Inflammatory macrophage treated with lipopolysaccharide for 4 hours (primary cell): ENCODE data around the gene PRR36.
A peak's percentile ranks its signal among the peaks of the same experiment; 100 is the strongest.
"Not testable (repeated sequence)": the region's sequence is repeated elsewhere in the genome, so short reads cannot be mapped to it uniquely, and the experiment has no call there.

ENCODE experiments used
- DNase-seq: peaks from one replicate; pipeline ENCODE4 v3.0.0-alpha.2; 2020

The PRR36 gene

DNA sequence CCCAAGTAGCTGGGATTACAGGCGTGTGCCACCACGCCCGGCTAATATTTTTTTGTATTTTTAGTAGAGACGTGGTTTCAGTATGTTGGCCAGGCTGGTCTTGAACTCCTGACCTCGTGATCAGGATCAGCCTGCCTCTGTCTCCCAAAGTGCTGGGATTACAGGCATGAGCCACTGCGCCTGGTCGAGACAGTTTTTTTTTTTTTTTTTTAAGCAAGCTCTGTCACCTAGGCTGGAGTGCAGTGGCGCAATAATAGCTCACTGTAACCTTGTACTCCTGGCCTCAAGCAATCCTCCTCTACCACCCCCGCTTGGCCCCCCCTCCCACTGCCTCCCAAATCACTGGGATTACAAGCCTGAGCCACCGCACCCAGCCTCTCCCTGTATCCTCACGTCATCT is 23.1 kb upstream of the PRR36 start:
- no peak for DNase-seq

GRCh38 chr19:7895565-7895964 is 21.4 kb upstream of the PRR36 start:
- no peak for DNase-seq

DNA sequence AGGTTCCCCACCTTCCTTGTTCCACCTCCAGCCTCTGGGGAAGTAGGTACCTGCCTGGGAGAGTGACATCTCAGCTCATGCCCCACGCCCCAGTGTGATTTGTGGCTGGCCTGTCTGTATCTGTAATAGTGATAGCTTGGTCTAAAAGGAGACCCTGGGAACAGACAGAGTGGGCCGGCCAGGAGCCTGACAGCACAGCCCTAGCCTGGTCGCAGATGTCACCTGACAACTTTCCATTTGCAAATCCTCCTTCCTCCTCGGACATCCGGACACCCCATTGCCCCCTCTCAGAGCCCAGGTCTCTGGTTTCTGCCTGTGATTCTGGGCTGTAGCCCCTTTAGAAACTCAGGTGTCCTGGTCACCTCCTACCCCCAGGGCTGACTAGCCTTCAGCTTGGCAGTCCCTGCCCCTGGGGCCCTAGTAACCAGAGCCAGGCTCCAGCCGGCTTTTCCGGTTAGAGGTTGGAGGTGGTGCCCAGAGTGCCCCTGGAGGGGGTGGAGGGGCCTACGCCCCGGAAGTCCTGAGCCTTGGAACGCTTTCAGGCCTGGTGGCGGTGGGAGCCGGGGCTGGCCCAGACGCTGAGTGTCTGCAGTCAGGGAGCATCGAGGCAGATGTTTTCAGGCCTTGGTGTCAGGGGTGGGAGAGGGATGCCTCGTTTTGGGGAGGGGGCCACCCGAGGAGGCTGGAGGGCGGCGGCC is 20.6 kb upstream of the PRR36 start:
- DNase-seq = no peak

DNA sequence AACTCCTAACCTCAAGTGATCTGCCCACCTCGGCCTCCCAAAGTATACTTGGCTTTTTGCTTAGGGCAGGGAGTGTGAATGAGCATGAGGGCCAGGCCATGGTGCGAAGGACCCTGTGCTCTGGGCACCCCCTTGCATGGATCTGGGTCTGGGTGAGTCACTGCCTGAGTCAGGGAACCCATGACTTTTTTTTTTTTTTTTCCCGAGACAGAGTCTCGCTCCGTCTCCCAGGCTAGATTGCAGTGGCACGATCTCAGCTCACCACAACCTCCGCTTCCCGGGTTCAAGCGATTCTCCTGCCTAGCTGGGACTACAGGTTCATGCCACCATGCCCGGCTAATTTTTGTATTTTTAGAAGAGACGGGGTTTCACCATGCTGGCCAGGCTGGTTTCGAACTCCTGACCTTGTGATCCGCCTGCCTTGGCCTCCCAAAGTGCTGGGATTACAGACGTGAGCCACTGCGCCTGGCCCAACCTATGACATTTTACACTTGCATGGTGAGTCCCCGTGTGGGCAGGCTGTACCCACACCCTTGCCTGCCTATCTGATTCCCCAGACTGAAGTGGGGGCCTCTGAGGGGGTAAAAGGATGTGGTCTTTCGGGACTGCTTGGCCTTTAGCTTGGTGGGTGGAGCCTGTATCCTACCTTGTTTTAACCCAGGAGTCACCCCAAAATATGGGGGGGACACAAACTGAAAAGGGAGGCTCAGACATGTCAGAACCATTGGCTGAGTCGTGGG is 19.3 kb upstream of the PRR36 start:
- not testable (repeated sequence) for DNase-seq

DNA sequence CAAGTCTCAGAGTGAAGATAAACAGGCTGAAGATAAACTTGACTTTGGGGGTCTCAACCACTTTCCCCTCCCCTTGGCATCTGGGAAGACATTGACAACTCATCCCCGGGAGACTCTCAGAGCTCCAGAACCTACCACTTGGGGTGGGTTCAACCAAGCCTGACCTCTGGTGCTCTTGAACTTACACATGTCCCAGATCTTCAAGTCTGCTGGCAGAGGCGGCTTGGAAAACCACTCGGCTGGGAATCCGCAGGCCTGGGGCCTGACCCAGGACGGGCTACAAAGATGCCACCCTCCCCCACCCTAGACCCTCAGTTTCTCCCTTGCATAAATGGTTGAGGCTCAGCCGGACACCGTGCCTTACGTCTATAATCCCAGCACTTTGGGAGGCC is 14.6 kb upstream of the PRR36 start:
- DNase-seq = no peak

DNA sequence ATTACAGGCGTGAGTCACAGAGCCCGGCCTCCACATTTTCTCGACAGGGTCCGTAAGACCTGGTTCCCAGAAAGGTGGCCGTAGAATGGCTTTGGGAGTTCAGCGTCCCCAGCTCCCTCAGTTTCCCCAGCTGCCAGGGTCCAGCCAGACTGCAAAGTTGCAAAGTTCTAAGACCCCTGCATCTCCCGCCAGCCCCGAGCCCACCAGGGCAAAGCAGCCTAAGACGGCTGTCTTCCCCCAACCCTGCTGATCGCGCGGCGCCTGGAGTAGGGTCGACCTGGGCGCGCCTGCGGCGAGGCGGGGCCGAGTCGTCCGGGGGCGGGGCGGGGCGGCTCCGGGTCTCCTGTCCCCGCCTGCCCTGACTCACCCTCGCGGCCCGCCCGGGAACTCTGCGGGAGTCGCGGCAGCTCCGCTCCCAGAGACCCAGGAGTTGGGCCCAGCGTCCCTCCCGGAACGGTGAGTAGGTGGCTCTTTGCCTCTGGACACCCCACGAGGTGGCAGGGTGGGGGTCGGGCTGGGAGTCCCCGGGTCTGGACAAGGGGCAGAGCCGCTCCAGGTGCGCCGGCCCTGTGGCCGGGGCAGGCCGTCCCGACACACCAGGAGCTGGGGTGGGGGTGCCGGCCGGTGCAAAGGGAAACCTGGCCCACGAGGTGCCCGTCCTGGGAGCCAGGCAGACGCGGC is 14.1 kb upstream of the PRR36 start, which contains the start of gene LRRC8E:
Gene LRRC8E, plus strand, starts transcription at position 366 of the 681 bp plus-strand sequence. CDS start 7,094 bp downstream, outside the sequence.
- peak; percentile 19 for DNase-seq

DNA sequence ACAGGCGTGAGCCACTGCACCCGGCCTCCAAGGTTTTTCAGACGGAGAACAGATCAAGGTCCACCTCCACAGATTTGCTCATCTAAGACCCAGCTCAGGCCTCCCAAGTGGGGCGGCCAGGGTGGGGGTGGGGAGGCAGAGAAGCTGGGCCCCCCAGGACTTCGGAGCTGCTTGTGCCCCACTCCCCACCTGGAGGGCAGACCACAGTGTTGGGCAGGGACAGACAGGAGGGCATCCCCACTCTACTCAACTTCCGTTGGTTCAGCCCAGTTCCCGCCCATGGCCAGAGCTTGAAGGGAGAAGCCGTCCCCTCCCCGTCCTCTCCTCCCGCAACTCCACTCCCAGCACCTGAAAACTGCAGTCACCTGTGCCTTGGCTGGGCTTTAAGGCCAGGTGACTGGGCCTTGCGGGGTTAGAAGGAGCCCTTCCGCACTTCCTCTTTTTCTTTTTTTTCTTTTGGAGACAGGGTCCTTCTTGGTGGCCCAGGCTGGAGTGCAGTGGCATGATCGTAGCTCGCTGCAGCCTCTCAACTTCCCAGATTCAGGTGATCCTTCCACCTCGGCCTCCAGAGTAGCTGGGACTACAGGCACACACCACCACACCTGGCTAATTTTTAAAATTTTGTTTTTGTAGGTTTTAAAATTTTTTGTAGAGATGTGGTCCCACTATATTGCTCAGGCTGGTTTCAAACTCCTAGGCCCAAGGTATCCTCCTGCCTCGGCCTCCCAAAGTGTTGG is 13.4 kb upstream of the PRR36 start:
- DNase-seq = no peak

DNA sequence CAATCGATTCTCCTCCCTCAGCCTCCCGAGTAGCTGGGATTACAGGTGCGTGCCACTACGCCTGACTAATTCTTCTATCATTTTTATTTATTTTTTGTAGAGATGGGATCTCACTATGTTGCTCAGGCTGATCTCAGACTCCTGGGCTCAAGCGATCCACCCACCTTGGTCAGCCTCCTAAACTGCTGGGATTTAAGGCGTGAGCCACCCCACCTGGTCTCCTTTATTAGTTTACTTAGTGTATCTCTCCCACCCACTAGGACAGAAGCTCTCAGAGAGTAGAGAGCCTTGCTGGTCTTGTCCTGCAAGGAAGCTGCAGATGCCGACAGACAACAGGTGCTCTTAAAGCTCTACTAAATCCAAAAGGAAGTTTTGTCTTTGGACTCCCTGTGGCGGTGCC is 11.6 kb upstream of the PRR36 start:
- DNase-seq = no peak

GRCh38 chr19:7883796-7884570 is 9.8 kb upstream of the PRR36 start:
- DNase-seq = no peak

DNA sequence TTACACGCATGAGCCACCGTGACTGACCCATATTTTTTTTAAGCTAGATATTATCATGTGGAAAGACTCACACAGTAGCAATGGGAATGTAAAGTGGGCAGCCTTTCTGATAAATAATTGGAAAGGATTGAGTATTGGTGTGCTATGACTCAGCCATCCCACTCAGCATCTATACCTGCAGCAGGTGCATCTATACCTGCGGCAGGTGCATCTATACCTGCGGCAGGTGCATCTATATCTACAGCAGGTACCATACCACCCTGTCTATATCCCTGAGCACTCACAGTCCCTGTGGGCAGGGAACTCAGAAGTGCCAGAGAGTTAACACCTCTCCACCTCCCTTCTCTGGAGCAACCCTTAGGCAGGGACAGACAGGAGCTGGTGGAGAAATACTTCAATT is 8.9 kb upstream of the PRR36 start:
- DNase-seq = no peak

DNA sequence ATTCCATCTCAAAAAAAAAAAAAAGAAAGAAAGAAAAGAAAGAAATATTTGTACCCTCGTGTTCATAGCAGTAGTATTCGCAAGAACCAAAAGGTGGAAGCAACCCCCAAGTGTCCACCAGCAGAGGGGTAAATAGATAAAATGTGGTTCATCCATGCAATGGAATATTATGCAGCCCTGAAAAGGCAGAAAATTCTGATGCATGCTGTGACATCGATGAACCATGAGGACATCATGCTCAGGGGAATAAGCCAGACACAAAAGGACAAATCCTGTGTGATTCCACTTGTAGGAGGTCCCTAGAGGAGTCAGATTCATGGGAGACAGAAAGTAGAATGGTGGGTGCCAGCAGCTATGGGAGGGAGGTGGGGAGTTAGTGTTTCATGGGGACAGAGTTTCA is 7.7 kb upstream of the PRR36 start:
- DNase-seq = no peak

DNA sequence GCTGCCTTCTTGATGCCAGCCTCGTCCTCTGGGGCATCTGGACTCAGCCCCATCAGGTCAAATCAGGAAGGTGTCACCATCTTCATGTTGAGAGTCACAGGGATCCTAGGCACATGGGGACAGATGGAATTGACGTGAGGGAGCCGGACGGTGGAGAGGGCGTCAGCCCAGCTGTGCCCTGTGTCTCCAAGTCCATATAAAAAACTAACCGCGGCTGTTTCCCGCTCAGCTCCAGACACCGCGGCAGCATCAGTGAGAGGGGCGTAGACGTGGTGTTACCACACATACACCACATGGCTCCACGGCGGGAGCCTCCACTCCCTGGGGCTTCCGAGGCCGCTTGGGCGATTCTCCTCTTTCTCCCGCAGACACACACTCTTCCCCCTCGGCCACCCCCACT is 5.6 kb upstream of the PRR36 start:
- DNase-seq = no peak

- DNase-seq = no peak
Observed at GRCh38 chr19:7879111-7879807, 5.1 kb upstream of the PRR36 start.

- DNase-seq = no peak
Observed at GRCh38 chr19:7877249-7877836, 3.2 kb upstream of the PRR36 start.

DNA sequence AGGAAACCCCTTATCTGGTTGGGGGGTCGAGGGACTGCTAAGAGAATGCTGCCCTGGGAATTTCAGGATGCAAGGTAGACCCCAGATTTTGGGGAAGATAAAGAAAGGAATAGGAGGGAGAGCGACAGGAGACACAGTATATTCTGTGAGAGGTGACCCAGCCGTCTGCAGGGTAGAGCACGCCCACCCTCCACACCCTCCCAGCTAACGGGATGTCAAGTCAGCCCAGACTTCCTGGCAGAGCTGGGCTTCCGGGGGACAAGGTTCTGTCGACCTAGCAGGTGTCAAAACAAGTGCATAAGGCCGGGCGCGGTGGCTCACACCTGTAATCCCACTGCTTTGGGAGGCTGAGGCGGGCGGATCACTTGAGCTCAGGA is 695 bp upstream of the PRR36 start:
- no peak for DNase-seq

DNA sequence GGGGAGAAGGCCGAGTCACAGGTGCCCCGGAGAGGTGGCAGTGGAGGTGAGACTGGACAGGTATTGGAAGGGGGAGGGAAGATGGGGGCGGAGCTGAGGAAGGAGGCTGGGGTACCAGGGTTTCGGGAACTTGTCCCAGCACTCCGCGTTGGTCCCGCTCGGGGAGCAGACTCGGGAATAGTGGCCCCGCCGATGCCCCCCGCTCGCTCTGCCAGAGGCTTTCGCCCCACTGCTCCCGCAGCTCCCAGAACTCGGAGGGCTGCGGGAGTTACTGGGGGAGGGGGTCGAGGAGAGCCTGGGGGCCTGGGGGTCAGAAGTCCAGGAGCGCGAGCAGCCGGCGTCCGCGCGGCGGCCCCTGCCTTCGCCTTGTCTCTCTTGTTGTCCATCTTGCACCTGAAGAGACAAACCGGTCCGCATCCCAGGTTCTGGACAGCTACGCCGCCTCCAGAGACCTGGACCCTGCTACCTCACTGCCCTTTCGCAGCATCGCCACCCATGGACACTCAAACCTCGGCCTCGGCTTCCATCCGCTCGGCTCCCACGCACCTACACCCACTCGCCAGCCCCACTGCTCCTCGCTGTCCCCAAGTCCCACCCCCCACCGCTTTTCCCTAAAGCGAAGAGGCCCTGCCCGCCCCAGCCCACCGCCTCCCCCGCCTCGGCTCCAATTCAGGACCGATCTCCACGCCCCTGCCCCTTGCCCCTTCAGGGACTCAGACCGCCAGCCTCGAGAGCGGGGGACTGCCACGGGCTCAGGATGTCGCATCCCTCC is 700 bp downstream of the PRR36 start:
- no peak for DNase-seq

- no peak for DNase-seq
Observed at GRCh38 chr19:7872306-7873204, 1.6 kb downstream of the PRR36 start.

- DNase-seq = peak; percentile 81
Observed at GRCh38 chr19:7871437-7872305, 2.5 kb downstream of the PRR36 start.
